Occipital lobe (tissue), 2 donors: ENCODE data around the gene FER. TPM values are rescaled to one million over a fixed set of nuclear protein-coding genes. Genes with fewer than 3 reads are reported as not detected.
"Not testable (repeated sequence)": the region's sequence is repeated elsewhere in the genome, so short reads cannot be mapped to it uniquely, and the experiment has no call there.

Experiments used
- DNase-seq: peaks from one replicate; lab custom pipeline; 2025; lab: John Stamatoyannopoulos, UW
- total RNA-seq: library from RNA; depleted of rRNA; stranded (reverse); fragments of >200 nt; gene quantifications from one replicate; pipeline ENCODE4 v1.2.3, GENCODE V29; 2014

FER gene
- total RNA-seq, 1 donor from 2014 or later = 101 TPM

DNA sequence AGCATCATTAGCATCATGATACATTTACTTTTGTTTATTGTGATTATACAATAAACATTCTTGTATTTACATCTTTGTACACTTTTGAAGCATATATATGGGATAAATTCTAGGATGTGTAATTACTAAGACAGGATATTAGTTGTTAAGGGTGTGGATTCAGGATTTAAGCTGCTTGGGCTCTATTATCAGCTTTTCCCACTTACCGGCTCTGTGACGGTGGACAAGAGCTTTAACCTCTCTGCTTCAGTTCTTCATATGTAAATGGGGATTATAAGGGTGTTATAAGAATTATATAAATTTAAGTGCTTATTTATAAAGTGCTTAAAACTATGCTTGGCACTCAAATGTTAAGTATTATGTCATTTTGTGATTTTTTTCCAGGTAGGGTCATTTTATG, 131.1 kb downstream of the FER start:
- no peak for DNase-seq

DNA sequence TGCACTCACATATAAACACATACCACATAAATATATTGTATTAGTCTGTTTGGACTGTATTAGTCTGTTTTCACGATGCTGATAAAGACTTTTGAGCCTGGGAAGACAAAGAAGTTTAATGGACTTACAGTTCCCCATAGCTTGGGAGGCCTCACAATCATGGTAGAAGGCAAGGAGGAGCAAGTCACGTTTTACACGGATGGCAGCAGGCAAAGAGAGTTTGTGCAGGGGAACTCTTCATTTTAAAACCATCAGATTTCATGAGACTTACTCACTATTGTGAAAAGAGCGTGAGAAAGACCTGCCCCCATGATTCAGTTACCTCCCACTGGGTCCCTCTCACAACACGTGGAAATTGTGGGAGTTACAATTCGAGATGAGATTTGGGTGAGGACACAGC, 133.4 kb downstream of the FER start:
- no peak for DNase-seq

DNA sequence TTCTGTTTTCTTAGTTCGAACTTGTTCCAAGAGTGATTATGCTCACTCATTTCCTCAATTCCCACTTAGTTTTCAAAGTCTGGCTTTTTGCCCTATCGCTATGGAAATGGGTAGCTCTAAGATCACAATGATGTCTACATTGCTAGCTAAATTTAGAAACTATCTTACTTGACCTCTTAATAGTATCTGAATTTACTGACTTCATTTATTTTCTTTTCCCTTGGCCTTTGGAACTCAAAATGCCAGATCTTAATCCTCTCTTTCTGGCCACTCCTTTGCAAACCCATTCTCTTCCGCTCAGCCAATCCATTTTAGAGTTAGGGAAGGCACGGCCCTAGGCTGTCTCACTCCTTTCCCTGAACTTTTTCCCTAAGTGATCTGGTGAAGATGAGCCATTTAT, 137.0 kb downstream of the FER start:
- no peak for DNase-seq

DNA sequence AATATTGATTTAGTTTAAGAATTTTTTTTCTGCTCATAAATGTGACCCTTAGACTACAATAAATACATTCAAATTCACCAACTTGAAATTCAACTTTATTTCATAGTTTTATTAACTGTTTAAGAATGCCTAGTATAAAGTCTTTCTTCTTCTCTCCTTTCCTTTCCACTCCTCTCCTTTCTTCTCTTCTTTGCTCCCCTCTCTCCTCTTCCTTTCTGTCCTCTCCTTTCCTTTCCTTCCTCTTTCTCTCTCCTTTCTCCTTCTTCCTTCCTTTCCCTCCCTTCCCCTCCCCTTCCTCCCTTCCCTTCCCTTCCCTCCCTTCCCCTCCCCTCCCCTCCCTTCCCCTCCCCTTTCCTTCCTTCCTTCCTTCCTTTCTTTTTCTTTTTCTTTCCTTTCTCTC, 150.6 kb downstream of the FER start:
- DNase-seq = no peak

DNA sequence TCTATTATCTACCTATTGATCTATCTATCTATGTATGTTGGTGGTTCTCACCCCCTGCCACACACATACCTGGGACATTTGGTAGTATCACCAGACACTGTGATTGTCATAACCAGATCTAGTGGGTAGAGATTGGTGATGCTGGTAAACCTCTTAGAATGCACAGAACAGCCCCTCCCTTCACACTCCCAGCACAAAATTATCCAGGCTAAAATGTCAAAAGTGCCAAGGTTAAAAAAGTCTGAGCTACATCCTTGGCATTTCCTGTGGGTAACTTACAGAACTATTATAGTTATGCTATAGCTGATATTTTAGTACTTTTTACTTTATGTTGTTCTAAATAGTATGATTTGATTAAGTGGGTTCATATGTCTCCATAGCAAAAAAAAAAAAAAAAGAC, 151.0 kb downstream of the FER start:
- DNase-seq = no peak

DNA sequence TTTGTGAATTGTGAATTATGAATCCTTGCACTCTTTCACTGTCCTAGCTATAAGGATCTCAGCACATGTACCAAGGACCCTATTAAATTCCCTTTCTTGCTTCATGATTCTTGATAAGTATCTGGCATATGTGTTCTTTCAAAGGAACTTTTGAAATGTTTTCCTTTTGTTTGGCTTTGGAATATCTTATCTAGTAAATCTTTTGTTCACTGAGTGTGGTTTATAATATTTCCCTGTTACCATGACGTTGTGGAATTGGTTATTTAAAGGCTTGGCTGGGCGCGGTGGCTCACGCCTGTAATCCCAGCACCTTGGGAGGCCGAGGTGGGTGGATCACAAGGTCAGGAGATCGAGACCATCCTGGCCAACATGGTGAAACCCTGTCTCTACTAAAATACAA, 151.5 kb downstream of the FER start:
- not testable (repeated sequence) for DNase-seq

DNA sequence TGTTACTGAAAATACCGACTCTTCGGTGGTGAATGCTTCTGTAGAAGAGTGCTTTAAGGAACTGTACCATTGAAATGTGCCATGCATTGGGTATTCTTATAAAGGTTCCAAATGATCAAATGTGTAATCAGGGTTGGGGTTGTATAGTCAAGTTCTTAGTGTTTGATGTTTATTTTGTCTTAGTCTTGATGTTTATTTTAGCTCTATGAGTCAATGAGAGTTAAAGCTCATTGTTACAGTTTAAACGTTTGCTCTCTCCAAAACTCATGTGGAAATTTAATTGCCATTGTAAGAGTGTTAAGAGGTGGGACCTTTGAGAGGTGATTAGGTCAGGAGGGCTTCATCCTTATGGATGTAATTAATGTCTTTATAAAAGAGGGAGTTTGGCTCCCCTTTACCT, 153.0 kb downstream of the FER start:
- DNase-seq = no peak

DNA sequence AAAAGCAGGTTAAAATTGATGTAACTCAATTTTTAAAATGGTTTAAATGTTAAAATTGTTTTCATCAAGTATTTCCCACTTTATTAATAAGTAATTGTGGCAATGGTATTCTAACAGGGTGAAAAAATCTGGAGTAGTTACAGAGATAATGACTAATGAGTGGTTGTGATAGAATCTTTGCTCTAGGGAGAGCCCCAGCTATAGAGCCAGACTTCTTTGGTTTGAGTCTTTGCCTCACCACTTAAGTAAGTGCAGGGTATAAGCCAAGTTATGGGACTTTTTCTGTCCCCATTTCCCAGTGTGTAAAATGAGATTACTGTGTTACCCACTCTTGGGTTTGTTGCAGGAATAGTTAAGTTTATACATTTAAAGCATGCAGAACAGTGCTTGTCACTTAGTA, 158.1 kb downstream of the FER start:
- DNase-seq = no peak

DNA sequence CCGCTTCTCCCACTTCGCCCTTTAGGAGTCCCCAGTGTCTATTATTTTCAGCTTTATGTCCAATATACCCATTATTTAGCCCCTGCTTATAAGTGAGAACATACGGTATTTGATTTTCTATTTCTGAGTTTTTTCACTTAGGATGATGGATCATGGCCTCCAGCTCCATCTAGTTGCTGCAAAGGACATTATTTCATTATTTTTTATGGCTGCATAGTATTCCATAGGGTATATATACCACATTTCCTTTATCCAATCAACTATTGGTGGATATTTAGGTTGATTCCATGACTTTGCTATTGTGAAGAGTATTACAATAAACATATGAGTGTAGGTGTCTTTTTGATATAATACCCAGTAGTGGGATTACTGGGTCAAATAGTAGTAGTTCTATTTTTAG, 162.9 kb downstream of the FER start:
- no peak for DNase-seq

DNA sequence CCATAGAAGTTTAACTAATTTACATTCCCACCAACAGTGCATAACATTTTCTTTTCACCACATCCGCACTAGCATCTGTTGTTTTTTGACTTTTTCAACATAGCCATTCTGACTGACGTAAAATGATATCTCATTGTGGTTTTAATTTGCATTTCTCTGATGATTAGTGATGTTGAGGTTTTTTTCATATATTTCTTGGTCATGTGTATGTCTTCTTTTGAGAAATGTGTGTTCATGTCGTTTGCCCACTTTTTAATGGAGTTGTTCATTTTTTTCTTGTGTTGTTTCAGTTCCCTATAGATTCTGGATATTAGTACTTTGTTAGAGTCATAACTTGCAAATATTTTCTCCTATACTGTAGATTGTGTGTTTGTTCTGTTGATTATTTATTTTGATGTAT, 163.4 kb downstream of the FER start:
- no peak for DNase-seq

DNA sequence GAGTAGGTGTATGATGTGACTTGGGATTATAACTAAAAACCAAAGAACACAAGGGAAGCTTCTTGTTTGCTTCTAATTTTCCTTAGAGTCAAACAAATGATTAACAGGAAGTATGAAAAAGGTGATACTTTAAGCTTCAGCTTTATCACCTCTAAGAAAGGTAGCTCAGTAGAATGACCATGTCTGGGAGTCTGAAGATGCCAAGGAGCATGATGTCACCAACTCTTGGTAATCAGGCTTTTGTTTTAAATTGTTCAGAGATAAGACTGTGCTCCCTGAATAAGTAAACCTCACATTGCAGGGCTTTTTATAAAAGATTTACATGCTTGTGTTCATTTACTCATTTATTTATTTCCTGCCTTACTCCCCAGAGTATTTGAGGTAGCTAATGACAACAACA, 169.9 kb downstream of the FER start:
- no peak for DNase-seq

DNA sequence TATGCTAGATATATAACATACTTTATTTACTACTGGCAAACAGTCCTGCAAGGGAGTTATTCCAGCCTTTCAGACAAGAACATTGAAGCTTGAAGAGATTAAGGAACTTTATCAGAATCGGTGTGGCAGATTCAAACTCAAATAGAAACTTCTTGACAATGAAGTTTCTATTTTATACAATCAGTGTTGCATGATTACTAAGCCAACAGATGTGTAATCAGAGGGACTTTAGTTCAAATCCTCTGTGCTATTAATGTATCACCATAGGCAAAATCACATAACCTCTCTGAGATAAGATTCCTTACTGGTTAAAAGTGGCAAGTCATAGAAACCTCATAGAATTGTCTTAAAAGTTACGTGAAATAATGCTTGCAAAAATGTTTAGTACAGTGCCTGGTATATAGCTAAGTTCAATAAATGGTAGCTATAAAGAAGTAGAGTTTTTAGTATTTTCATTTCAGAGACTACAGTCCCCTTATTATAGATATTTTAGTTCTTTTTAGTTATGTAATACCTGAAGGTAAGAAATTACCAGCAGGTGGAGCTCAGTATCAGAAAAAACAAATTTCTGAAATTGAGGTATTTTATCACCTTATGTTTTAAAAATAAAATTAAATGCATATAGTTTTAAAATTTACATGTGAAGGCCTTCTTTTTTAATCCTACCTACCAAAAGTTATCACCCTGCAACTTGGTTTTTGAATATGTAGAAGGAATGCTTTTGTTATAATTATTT, 172.1 kb downstream of the FER start:
- DNase-seq = no peak

DNA sequence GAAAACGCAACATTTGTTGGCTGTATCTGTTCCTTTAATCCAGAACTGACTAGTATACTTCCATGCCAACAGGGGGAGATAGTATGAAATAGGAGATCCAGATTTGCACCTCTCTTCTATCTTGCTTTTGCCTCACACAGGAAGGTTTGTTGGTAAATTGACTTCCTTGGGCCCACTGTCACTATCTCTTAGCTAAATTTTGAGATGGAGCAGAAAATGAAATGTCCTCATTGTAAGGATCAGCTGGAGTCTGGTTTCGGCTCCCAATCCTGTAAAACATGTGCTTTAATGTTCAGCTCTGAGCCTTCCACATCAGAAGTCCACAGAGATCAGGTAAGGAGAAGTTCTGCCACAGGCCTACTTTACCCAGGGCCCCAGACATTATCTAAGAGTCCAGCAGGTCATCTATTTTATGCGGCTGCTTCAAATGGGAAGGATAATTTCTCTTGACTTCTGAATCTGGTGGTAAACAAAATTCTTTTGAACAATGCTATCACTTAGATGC, 176.8 kb downstream of the FER start:
- DNase-seq = no peak

DNA sequence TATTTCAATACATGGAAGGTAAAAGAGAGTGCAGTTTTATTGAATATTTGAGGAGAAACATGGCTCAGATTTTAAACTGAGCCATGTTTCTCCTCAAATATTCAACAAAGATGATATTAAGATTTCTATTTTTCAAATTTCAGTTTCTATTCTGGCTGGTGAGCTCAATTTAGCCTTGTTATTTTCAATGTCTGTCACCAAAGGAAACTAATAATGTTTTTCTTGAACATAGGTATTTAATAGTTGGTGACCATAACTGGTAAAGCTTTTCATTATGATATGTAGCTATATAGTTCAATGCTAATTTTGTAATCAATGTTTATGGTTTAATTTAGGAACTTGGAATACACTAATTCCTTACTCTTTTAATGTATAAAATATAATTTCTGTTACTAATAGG, 177.4 kb downstream of the FER start:
- no peak for DNase-seq

DNA sequence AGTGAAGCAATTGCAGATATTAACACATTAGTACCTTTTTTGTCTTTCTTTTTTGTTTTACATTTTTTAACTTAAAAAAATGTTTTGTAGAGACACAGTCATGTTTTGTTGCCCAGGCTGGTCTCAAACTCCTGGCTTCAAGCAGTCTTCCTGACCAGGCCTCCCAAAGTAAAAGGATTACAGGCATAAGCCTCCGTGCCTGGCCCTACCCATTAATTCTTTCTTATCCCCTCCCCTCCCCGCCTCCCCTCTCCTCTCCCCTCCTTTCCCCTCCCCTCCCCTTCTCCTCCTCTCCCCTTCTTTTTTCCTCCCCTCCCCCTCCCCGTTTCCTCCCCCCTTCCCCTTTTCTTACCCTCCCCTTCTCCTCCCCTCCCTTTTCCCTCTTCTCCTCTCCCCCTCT, 182.4 kb downstream of the FER start:
- no peak for DNase-seq

DNA sequence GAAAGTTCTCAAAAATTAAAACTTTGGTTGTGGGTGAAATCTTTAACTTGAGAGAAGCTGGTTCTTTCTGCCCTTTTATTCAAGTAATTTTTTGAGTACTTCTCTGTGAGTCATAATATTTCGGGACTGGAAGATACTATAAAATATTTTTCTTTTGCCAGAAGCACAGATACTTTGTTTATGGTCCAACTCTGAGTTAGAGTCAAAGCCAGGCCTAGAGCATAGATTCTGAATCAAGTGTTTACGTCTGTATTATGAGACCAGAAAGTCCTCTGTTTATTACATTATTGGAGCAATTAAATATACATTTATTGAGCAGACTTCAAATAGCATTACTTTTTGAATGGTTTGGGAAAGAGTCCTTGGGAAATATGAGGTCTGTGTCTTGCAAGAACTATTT, 187.9 kb downstream of the FER start:
- DNase-seq = no peak

DNA sequence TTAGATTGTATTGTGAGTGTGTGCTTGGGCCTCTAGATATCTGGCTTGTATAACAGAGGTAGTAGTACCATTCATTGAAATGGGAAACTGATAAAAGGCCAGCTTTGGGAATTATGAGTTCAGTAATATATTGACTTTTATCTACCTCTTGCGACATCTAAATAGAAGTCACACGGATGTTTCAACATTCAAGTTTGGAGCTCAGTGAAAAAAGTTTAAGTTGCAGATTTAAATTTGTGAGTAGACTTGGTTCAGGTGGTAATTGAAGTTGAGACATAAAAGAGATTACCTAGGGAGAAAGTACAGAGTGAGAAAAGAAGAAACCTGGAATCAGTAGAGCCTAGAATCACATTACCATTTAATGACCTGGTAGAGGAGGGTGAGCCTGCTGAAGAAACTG, 189.5 kb downstream of the FER start:
- no peak for DNase-seq

DNA sequence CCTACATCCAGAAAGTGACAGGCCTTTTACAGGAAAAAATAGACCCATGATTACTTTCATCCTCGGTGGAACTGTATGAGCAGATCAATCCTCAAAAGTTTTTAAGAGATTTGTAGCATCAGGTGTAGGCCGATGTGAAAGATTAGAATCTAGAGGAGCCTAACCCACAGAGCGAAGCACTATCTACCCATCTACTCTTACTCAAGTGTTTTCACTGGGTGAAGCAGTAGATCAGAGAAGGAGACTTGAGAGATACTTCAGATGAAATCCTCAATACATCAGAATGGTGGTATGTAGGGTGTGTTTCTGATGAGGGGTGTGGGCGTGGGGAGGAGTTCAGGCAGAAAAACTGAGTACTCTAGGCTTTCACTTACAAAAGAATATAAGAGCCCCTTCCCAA, 192.8 kb downstream of the FER start:
- no peak for DNase-seq

DNA sequence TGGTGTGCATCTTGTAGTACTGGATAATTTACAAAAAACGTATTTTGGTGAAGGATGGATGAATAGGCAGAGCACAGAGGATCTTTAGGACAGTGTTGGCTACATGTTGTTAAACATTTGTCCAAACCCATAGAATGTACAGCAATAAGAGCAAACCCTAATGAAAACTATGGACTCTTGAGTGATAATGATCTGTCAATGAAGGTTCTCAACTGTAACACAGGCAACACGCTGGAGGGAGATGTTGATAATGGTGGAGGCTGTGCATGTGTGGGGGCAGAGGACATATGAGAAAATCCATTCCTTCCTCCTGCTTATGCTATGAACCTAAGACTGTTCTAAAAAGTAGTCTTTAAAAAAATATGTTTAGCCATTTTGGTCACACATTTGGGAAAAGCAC, 194.0 kb downstream of the FER start:
- no peak for DNase-seq

DNA sequence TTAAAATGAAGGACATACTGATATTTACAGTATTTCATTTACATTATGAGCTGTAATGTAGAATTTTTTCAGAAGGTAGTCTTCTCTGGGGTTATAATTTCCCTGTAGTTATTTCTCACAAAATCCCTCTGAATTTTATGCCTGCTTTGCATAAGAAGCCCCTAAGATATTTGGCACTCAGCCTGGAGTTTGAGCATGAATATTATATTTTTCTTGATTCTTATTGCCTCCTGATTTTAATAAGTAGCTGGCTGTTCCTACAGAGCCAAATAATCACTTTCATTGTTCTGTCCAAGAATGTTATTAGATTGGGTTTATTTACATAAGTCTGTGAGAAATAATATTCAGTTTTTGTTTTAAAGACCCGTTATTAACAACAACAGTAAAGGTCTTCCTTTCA, 195.0 kb downstream of the FER start:
- DNase-seq = no peak

DNA sequence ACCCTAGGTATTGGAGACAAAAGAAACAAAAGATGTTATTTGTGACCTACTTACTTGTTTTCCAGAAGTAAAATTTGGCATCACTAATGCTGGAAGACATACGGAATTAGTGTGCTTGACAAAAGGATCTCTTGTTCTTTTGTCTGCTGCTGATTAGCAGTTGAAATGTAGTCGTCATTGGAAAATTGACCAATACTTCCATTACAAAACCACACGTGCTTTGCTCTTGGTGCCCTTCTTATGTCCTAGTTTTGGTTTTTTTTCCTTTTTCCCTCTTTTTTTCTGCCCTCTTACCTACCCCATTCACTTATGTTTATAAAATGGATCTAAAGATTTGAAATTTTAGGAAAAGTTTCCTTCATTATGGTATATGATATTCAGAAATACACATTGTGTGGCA, 197.4 kb downstream of the FER start:
- DNase-seq = no peak

DNA sequence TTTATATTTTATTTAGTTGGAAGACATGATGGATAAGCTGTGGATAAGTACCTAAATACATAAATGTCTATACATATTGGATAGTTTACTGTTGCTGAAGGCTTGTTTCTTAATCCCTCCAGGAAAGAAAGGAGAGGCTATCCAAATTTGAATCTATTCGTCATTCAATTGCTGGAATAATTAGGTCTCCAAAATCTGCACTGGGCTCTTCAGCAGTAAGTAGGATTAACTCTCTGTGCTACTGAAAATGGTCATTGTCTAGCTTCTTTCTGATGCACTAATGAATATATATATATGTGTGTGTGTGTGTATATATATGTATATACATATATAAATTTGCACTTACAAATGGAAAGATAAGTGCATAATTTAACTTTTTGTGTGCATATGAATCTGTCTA, 198.3 kb downstream of the FER start:
- DNase-seq = no peak

DNA sequence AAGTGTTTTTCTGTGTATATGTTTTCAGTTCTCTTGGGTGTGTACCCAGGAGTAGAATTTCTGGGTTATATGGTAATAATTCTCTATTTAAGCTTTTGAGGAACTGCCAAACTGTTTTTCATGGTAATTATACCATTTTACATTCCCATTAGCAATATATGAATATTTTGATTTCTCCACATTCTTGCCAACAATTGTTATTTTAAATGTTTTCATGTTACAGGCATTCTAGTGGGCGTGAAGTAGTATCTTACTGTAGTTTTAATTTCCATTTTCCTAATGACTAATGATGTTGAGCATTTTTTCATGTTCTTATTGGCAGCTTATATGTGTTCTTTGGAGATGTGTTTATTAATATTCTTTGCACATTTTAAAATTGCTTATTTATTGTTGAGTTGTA, 199.5 kb downstream of the FER start:
- DNase-seq = no peak

DNA sequence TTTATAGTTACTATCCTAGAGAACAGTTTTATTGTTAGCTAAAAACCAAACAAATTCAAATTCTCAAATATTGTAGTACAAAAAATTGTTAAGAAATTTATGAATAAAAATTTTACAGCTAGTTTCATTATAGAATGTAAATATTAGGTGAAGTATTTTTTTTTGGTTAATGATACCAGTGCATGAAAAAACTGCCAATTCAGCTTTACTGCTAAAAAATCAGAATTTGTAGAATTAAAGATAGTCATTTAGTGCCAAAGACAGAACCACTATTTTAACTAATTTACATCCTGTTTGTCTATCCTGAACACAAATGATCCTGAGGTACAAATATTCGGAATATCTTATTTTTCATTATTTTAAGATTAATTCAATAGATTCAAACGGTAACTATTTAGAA, 202.6 kb downstream of the FER start:
- no peak for DNase-seq
